WTC11 (cell line): ENCODE data around the gene ETV6. TPM values are rescaled to one million over a fixed set of nuclear protein-coding genes. Genes with fewer than 3 reads are reported as not detected.

Source experiments
- ATAC-seq: fragments of 200-7000 bp; cut with Tn5 transposase; 2 replicates; pipeline ENCODE4 v1.10.0; 2021; ENCODE audit warnings: mild to moderate bottlenecking, moderate library complexity
- CTCF ChIA-PET: fragments of 300-600 bp; sonication (Branson Sonifier 250); formaldehyde crosslinking; loops from one replicate; lab custom pipeline; 2021; ENCODE audit warnings: antibody characterized with exemption; lab: Charles Lee
- POLR2A ChIA-PET: fragments of 350-600 bp; sonication (Branson Sonifier 250); formaldehyde crosslinking; loops from one replicate; lab custom pipeline; 2021; ENCODE audit warnings: antibody characterized with exemption; lab: Charles Lee
- DNase-seq: peaks from one replicate; pipeline ENCODE4 v3.0.0; 2021; ENCODE audit warnings: low spot score
- H3K27ac Mint-ChIP-seq: 2 replicates; pipeline ENCODE4 v1.8.0; 2021; ENCODE audit warnings: mixed read lengths
- H3K27me3 Mint-ChIP-seq: 2 replicates; pipeline ENCODE4 v1.8.0; 2021; ENCODE audit warnings: low read depth, mild to moderate bottlenecking, moderate library complexity, mixed read lengths
- H3K36me3 Mint-ChIP-seq: 2 replicates; pipeline ENCODE4 v1.8.0; 2021; ENCODE audit warnings: mixed read lengths
- H3K4me1 Mint-ChIP-seq: 2 replicates; pipeline ENCODE4 v1.8.0; 2022; ENCODE audit warnings: mixed read lengths
- H3K4me3 Mint-ChIP-seq: 2 replicates; pipeline ENCODE4 v1.8.0; 2021; ENCODE audit warnings: mild to moderate bottlenecking, moderate library complexity, mixed read lengths
- H3K9me3 Mint-ChIP-seq: 2 replicates; pipeline ENCODE4 v1.8.0; 2021; ENCODE audit warnings: mixed read lengths
- ATF1 ChIP-seq: sonication (generic); formaldehyde crosslinking; IDR thresholded peaks from 2 replicates; pipeline ENCODE4 v1.8.1; 2023; ENCODE audit warnings: mild to moderate bottlenecking, moderate library complexity, missing genetic modification reagents
- ETV6 ChIP-seq: sonication (generic); formaldehyde crosslinking; IDR thresholded peaks from 2 replicates; pipeline ENCODE4 v1.8.1; 2022; ENCODE audit warnings: mild to moderate bottlenecking, missing genetic modification reagents
- FOXJ3 ChIP-seq: sonication (generic); formaldehyde crosslinking; IDR thresholded peaks from 2 replicates; pipeline ENCODE4 v1.9.0; 2021; ENCODE audit warnings: missing genetic modification reagents, mild to moderate bottlenecking, borderline replicate concordance
- JUN ChIP-seq: sonication (generic); formaldehyde crosslinking; IDR thresholded peaks from 2 replicates; pipeline ENCODE4 v1.8.0; 2023; ENCODE audit warnings: mild to moderate bottlenecking, missing genetic modification reagents
- KAT7 ChIP-seq: sonication (generic); formaldehyde crosslinking; IDR thresholded peaks from 2 replicates; pipeline ENCODE4 v1.8.1; 2023; ENCODE audit warnings: missing genetic modification reagents, mild to moderate bottlenecking, borderline replicate concordance
- RORB ChIP-seq: fragments of 250-450 bp; sonication (Bioruptor Pico); IDR thresholded peaks from 2 replicates; pipeline ENCODE4 v1.9.0; 2021; ENCODE audit warnings: mild to moderate bottlenecking
- TEAD4 ChIP-seq: sonication (generic); formaldehyde crosslinking; IDR thresholded peaks from 2 replicates; pipeline ENCODE4 v1.8.0; 2022; ENCODE audit warnings: mild to moderate bottlenecking, missing genetic modification reagents
- ZNF121 ChIP-seq: sonication (generic); formaldehyde crosslinking; IDR thresholded peaks from 2 replicates; pipeline ENCODE4 v1.8.0; 2023; ENCODE audit warnings: missing genetic modification reagents
- ZNF416 ChIP-seq: fragments of 250-450 bp; sonication (Bioruptor Pico); IDR thresholded peaks from 2 replicates; pipeline ENCODE4 v1.9.0; 2021; ENCODE audit warnings: mild to moderate bottlenecking, inconsistent platforms
- total RNA-seq: library from RNA; stranded (reverse); gene quantifications from 3 replicates; pipeline ENCODE4 v1.2.3, GENCODE V29; 2021
- TF ChIP-seq, protein P1 (sequence below): sonication (generic); formaldehyde crosslinking; IDR thresholded peaks from 2 replicates; pipeline ENCODE4 v1.8.1; 2023; ENCODE audit warnings: mild to moderate bottlenecking, missing genetic modification reagents
- TF ChIP-seq, protein P2 (sequence below): fragments of 250-450 bp; sonication (Bioruptor Pico); IDR thresholded peaks from 2 replicates; pipeline ENCODE4 v1.9.0; 2021; ENCODE audit warnings: moderate library complexity, mild to moderate bottlenecking, inconsistent platforms, borderline replicate concordance
- TF ChIP-seq, protein P3 (sequence below): sonication (generic); formaldehyde crosslinking; IDR thresholded peaks from 2 replicates; pipeline ENCODE4 v1.8.0; 2022; ENCODE audit warnings: mild to moderate bottlenecking, missing genetic modification reagents
- TF ChIP-seq, protein P4 (sequence below): fragments of 200-600 bp; IDR thresholded peaks from 2 replicates; pipeline ENCODE4 v1.8.0; 2022; ENCODE audit warnings: antibody characterized with exemption
- TF ChIP-seq, protein P5 (sequence below): sonication (generic); formaldehyde crosslinking; IDR thresholded peaks from 2 replicates; pipeline ENCODE4 v1.8.1; 2023; ENCODE audit warnings: mild to moderate bottlenecking, moderate library complexity, missing genetic modification reagents

Gene ETV6
- total RNA-seq, 1 experiment from 2014 or later, result 23.5 TPM

DNA sequence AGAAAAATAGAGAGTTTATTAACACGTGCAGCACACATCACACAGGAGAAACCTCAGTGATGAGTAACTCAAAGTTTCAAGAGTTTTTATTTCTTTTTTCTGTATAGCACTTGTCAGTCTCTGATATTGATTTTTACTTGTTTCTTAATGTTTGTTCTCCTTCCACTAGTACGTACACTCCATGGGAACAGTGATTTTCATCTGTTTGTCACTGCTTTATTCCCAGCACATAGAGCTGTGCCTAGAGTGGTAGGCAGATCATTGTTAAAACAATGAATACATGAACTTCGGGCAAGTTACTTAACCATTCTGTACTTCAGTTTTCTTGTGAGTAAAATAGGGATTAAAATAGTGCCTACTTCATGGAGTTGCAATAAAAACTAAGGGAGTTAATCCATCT is 46.6 kb downstream of the ETV6 start (continued):
- TF ChIP-seq ZNF121, result no peak

DNA sequence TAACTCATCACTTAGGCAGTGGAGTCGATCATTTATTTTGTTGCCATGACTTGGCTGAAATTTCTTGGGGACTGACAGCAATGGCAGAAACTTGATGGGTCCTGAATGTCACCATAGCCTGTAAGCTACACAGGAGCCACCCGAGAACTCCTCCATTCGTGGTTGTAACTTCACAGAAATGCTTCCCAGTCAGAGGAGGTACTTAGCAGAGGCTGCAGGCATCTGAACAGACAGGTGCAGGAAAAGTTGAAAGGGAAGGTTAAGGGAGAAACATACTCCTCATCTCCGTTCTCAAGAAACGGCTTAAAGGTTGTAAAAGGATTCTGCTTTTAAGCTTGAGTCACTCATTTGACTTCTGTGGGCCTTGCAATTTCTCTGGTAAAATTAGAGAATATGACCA is 47.7 kb downstream of the ETV6 start:
- DNase-seq (no peak), ATAC-seq (no peak)
- ChIA-PET CTCF (no interaction called here), POLR2A (no interaction called here)
- Mint-ChIP-seq H3K27me3 (no peaks in the 10 kb centered on the region), H3K4me3 (no peak overlapping the region), H3K9me3 (no peaks in the 10 kb centered on the region), H3K27ac (no peak overlapping the region), H3K36me3 (no peaks in the 10 kb centered on the region), H3K4me1 (peaks cover 31% of the 10 kb centered on the region)
- TF ChIP-seq FOXJ3 (CRISPR knock-in tag), result no peak
- TF ChIP-seq ETV6, result no peak

DNA sequence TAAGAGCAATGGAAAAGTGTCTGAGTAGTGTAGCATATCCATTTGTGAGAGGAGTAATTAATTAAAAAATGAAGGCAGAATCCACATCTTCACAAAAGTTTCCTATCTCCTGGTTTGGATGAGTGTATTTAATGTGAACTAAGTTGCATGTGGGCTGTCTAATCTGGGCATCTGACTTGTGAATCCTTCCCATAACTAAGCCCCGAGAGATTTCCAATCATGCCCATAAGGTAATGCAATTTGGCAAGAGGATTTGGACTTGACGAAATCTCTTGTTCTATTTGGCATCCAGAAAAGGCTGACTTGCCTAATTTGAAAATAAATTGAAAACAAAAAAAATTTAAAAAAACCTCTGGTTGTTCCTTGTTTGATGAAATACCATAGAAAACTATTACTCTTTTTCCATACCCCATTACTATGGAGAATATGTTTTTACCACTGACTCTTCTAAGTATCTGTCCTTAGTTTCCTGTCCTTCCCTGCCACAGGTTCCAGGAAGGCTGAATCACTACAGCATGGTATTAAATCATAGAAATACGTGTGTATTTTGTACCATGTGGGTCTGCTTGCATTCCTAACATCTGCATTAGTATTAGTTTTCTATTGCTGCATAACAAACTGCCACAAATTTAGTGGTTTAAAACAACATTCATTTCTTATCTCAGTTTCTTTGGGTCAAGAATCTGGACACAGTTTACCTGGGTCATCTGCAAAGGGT is 48.4 kb downstream of the ETV6 start:
- TF ChIP-seq TEAD4 (no peak), ZNF416 (CRISPR knock-in tag) (no peak), RORB (CRISPR knock-in tag) (no peak), JUN (CRISPR knock-in tag) (no peak)
- TF ChIP-seq, protein P1, sequence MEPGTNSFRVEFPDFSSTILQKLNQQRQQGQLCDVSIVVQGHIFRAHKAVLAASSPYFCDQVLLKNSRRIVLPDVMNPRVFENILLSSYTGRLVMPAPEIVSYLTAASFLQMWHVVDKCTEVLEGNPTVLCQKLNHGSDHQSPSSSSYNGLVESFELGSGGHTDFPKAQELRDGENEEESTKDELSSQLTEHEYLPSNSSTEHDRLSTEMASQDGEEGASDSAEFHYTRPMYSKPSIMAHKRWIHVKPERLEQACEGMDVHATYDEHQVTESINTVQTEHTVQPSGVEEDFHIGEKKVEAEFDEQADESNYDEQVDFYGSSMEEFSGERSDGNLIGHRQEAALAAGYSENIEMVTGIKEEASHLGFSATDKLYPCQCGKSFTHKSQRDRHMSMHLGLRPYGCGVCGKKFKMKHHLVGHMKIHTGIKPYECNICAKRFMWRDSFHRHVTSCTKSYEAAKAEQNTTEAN (CRISPR knock-in tag), result no peak
- TF ChIP-seq, protein P2, sequence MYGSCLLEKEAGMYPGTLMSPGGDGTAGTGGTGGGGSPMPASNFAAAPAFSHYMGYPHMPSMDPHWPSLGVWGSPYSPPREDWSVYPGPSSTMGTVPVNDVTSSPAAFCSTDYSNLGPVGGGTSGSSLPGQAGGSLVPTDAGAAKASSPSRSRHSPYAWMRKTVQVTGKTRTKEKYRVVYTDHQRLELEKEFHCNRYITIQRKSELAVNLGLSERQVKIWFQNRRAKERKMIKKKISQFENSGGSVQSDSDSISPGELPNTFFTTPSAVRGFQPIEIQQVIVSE (CRISPR knock-in tag), result no peak
- TF ChIP-seq, protein P3, sequence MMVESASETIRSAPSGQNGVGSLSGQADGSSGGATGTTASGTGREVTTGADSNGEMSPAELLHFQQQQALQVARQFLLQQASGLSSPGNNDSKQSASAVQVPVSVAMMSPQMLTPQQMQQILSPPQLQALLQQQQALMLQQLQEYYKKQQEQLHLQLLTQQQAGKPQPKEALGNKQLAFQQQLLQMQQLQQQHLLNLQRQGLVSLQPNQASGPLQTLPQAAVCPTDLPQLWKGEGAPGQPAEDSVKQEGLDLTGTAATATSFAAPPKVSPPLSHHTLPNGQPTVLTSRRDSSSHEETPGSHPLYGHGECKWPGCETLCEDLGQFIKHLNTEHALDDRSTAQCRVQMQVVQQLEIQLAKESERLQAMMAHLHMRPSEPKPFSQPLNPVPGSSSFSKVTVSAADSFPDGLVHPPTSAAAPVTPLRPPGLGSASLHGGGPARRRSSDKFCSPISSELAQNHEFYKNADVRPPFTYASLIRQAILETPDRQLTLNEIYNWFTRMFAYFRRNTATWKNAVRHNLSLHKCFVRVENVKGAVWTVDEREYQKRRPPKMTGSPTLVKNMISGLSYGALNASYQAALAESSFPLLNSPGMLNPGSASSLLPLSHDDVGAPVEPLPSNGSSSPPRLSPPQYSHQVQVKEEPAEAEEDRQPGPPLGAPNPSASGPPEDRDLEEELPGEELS (CRISPR knock-in tag), result no peak
- DNase-seq, result no peak
- Mint-ChIP-seq H3K27ac (no peak overlapping the region), H3K36me3 (no peaks in the 10 kb centered on the region), H3K4me3 (no peak overlapping the region), H3K27me3 (no peaks in the 10 kb centered on the region), H3K9me3 (no peaks in the 10 kb centered on the region), H3K4me1 (peaks cover 31% of the 10 kb centered on the region)
- ChIA-PET POLR2A (no interaction called here), CTCF (interaction anchor here (0.7 kb wide), 1 partner anchor 194 kb away, joined by 6 read pairs; no protein-coding TSS in a partner anchor)
- ATAC-seq, result no peak

DNA sequence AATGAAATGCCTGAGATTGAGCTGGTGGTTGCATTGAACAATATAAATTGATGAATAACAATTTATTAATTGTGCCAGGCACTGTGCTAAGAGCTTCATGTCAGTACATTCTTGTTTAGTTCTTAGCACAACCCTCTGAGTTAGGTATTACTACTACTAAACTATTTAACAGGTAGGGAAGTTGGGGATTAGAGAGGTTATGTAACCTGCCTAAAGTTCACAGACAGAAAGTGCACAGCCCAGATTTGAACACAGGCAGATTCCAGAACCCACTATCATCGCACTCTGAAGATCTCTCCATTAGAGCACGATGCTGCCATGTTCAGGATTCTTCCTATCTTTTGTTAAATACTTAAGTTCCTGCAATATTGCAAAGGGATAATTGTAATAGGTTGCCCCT is 49.3 kb downstream of the ETV6 start:
- Mint-ChIP-seq H3K9me3 (no peaks in the 10 kb centered on the region), H3K4me1 (peaks cover 30% of the 10 kb centered on the region), H3K36me3 (no peaks in the 10 kb centered on the region), H3K4me3 (no peak overlapping the region), H3K27me3 (no peaks in the 10 kb centered on the region), H3K27ac (no peak overlapping the region)
- DNase-seq, result no peak
- ChIA-PET POLR2A (no interaction called here), CTCF (interaction anchor here (0.7 kb wide), 1 partner anchor 193 kb away, joined by 6 read pairs; no protein-coding TSS in a partner anchor)
- no peak for ATAC-seq
- TF ChIP-seq, protein P4, sequence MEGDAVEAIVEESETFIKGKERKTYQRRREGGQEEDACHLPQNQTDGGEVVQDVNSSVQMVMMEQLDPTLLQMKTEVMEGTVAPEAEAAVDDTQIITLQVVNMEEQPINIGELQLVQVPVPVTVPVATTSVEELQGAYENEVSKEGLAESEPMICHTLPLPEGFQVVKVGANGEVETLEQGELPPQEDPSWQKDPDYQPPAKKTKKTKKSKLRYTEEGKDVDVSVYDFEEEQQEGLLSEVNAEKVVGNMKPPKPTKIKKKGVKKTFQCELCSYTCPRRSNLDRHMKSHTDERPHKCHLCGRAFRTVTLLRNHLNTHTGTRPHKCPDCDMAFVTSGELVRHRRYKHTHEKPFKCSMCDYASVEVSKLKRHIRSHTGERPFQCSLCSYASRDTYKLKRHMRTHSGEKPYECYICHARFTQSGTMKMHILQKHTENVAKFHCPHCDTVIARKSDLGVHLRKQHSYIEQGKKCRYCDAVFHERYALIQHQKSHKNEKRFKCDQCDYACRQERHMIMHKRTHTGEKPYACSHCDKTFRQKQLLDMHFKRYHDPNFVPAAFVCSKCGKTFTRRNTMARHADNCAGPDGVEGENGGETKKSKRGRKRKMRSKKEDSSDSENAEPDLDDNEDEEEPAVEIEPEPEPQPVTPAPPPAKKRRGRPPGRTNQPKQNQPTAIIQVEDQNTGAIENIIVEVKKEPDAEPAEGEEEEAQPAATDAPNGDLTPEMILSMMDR, result no peak
- TF ChIP-seq ATF1 (CRISPR knock-in tag), result no peak
- TF ChIP-seq, protein P5, sequence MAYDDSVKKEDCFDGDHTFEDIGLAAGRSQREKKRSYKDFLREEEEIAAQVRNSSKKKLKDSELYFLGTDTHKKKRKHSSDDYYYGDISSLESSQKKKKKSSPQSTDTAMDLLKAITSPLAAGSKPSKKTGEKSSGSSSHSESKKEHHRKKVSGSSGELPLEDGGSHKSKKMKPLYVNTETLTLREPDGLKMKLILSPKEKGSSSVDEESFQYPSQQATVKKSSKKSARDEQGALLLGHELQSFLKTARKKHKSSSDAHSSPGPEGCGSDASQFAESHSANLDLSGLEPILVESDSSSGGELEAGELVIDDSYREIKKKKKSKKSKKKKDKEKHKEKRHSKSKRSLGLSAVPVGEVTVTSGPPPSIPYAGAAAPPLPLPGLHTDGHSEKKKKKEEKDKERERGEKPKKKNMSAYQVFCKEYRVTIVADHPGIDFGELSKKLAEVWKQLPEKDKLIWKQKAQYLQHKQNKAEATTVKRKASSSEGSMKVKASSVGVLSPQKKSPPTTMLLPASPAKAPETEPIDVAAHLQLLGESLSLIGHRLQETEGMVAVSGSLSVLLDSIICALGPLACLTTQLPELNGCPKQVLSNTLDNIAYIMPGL (CRISPR knock-in tag), result no peak
- TF ChIP-seq, protein P1 (CRISPR knock-in tag), result no peak
- TF ChIP-seq, protein P3 (CRISPR knock-in tag), result no peak
- no peak for TF ChIP-seq KAT7 (CRISPR knock-in tag)
